ENCODE results near the gene SMURF1.

The SMURF1 gene

DNA sequence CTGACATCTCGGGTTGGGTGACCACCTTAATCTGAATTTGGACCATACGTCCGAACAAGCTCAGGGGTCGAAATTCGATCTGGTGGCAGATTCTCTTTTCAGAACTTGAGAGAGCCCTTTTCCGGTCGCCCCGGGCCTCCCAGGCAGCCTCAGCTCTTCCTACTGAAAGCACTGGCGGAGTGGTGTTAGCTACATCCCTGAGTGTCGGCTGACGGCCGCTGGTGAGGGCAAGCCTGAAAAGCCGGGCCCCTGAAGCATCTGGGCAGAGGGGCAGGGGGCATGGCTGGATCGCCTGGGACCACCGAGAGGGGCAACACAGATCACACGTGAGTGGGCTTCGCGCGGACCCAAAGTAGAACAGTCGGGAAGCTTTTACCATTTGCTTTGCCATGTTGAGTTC is 116.1 kb downstream of the SMURF1 start:
- no peak for DNase-seq

DNA sequence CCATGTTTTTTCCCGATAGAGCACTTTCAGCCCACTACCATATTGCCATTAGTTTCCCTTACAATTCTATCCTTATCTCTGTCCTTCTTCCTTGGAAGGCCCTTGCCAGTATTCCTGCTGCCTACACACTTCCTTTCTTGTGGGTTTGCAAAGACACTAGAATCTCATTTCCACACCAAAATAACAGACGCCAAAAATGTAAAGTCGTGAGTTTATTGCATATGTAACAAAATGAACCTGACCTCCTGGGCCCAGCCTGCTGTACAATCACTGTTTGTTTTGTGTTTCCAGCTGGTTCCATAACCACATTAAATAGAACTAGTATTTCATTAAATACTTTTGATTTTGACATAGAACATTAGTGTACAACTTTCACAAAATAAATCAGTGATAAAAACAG is 116.7 kb downstream of the SMURF1 start:
- DNase-seq: no peak

DNA sequence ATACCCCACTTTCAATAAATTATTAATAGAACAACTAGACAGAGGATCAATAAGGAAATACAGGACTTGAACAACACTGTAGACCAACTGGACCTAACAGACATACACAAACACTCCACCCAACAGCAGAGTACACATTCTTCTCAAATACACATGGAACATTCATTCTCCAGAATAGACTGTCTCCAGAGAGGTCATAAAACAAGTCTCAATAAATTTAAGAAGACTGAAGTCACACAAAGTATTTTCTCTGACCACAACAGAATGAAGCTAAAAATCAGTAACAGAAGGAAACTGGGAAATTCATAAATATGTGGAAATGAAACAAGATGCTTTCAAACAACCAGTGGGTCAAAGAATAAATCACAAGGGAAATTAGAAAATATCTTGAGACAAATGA is 119.8 kb downstream of the SMURF1 start:
- no peak for DNase-seq

DNA sequence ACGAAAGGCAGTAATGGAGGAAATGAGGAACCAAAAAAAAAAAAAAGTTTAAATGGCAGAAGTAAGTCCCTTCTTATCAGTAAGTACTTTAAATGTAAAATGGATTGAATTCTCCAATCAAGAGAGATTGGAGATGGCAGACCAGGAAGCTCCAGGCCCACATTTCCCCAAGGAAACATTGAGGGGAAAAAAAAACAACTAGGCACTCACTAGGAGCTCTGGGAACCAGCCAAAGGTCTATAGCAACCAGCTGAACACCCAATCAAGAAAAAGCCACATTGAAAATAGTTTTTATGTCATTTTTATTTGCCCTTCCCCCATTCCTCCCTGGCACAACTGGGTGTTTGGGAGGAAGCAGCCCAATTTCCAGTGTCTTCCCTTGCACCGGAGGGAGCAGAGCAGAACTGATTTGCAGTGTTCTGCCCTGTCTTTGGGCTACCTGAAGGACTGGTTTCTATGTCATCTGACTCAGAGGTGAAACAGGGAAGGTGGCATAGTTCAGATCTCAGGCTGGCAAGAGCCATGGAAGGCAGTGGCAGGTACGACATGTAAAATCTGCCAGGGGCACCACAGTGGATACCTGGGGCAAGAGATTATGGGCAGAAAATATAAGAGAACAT is 121.9 kb downstream of the SMURF1 start:
- no peak for DNase-seq

DNA sequence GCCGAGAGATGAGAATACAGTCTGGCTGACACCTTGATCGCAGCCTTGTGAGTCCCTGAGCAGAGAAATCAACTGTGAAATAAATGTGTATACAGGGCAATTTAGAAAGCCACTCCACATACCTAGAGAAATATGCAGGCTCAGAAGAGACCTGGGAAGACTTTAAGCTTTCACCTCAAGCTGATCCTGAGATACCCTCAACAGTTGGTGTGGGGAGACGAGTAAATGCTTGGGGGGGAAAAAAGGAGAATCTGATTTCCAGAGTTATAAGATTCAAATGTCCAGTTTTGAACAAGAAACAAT is 123.5 kb downstream of the SMURF1 start:
- no peak for DNase-seq

DNA sequence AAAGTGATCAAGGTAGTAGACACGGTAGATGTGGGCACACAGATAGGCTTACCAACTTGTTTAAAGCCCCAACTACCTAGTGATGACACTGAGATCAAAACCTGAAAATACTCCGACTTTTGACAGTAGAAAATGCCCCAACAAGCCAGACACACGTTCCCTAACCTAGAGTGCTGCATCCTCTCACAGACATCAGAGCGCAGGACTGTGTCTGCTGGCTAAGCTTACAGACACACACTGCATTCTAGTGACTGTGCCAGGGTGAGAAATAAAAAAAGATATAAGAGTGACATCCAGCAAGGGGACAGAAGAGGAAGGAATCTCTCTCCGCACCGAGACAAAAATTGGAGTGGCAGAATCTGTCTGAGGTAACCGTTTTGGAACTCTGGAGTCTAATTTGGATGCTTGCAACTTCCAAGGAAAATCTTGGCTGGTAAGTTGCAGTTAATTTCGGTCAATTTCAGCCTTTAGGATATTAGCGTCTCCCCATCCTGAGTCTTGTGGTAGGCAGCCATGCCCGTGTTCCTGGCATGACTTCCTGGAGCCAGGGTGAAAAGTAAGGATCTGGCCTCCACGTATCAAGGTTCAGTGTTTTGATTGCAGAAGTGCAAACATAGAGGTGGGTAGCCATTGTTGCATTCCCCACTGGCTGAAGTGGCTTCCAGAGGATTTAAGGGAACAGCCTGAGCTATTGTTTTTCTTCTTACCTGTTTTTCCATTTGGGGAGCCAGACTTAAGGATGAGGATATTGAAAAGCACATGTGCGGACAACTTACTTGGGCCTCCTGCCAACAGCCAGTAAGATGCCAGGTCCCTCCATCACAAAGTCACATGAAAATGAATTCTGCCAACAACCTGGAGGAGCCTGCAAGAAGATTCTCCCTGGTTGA is 124.1 kb downstream of the SMURF1 start:
- no peak for DNase-seq

DNA sequence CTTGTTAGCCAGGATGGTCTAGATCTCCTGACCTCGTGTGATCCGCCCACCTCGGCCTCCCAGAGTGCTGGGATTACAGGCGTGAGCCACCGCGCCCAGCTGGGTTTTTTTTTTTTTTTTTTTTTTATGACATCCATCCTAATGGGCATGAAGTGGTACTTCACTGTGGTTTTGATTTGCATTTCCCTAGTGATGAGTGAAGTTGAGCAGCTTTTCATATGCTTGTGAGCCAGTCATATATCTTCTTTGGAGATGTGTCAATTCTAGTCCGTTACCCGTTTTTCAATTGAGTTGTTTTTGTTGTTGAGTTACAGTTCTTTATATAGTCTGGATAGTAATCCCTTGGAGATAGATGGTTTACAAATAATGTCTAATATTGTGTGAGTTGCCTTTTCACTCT is 127.7 kb downstream of the SMURF1 start:
- no peak for DNase-seq

DNA sequence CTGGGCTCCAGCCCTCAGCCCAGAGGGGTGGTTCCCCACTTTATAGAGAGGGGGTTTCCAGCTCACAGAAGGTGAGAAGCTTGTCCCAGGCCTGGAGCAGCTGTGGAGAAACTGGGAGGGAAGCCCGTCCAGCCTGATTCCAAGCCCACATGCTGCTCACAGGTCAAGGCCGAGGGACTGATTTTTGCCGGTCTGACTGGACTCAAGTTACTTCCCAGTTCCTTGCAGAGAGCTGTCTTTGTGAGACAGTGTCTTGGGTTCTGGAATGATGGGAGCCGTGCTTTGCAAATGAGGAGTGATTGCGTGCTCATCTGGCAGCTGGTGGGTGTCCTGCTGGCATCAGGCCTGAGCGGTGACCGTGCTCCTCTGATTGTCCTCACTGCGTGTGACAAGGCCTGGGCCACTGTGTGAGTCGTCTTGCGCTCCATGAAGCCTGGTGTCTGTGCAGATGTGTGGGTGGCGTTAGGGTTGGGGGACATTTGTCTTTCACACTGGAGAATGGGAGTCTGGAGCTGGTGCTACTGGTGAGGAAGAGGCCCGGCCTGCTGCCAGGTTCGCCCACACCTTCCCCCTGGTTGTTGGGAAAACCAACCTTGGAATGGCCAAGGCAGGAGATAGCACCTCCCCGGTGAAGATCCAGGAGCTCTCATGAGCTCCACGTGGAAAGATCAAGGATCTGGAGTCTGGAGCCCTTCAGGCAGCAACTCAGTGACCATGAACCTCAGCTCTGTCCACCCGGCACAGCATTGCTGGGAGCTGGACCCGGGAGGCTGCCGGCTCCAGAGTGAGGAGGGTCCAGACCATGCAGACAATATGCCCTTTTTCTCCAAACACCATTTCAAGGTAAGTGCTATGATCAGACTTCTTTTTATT is 129.6 kb downstream of the SMURF1 start:
- no peak for DNase-seq

DNA sequence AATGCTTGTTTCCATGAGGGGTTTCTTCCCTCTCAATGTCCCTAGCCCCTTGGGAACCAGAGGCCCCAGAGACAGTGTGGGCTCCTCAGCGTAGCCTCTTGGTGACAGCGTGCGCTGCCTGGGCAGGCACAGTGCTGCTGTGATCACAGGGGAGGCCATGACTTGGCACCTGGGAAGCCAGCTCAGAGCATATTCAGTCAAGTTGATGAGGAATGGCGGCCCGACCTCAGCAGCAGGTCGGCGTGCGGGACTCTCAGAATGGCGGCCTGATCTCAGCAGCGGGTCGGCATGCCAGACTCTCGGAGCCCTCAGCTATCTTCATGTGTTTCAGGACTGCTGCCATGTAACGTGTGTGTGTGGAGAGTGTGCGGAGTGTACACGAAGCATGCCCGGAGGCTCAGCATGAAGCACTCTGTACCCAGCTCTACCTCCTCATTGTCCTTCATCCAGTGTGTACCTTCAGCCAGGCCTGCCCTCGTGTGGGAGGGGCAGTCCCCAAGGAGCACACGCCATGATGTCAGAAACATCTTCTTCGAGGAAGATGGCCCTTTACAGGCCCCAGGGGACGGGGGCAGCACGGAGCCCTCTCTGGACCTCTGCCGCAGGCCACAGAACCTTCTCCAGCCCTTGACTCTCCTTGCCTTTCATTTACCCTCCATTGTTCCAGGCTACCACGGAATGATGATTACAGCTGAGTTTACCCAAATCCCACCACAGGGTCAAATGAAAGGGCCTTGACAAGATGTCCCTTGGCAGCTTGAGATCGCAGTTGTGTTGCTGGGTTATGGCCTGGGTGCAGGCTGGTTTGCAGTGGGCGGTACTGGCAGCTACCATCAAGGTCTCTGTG is 130.4 kb downstream of the SMURF1 start:
- DNase-seq: no peak

DNA sequence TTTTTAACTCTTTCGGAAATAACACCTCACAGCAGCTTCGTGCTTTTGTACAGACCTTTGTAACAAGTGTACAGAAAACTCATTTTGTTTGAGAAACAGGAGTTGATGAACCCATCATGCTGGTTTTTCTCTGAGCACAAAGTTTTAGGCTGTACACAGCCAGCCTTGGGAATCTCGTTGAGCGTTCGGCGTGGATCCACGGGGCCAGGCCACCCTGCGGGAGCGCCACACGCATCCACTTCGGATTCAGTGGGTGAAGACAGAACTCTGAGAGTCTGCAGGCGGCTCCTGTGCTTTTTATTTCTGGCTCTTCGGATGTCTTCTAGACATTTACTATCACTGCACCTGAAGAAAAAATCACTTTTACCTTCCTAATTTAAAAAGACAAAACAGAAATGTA is 131.2 kb downstream of the SMURF1 start:
- no peak for DNase-seq

DNA sequence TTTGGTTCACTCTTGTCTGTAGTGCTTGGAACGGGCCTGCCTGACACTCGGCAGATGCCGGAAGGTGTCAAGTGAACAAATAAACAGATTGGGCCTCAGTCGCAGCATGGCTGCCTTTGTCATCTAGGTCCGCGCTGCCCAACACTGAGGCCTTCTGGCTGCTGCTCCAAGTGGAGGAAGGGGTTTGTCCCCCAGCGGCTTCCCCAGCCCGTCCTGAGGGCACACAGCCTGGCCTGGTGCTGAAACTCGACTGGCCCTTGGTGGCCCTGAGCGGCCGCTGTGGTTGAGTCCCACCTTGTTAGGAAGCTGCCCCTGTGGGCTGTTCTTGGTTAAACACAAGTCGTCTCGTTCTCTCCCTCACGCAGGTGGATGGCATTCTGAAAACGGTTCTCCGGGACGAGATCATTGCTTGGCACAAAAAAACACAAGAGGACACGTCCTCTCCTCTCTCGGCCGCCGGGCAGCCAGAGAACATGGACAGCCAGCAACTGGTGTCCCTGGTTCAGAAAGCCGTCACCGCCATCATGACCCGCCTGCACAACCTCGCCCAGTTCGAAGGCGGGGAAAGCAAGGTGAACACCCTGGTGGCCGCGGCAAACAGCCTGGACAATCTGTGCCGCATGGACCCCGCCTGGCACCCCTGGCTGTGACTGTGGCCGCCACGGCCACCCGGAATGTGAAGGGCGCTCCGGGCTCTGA is 132.1 kb downstream of the SMURF1 start:
- DNase-seq: no peak

DNA sequence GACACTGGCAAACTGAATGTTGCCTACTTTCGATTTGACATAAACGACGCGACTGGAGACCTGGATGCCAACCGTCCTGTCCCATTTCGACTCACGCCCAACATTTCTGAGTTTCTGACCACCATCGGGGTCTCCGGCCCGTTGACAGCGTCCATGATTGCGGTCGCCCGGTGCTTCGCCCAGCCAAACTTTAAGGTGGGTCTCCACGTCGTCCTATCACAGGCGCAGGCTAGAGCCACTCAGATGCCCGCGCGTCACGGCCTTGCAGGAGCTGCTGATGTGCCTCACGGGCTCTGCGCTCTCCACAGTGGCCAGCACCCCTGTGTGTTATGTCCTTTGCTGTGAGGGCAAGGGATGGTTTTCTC is 132.6 kb downstream of the SMURF1 start:
- DNase-seq: no peak

DNA sequence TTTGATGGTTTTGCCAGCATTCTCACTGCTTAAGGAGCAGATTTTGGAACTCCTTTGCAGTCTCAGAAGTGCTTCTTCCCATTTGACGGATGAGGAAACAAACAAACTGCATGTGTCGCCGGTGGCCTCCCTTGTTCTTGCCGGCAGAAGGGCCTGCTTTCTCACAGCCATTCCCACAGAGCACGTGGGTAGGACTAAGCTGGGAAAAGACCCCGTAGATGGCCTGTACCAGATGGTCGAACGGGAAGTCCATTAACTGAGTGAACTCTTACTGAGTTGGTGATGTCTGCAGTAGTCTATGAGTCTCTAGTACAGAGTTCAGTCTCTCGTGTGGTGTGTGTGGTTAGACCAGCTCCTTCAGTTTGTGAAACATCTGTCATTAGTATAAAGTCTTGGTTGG is 133.6 kb downstream of the SMURF1 start:
- DNase-seq: no peak

DNA sequence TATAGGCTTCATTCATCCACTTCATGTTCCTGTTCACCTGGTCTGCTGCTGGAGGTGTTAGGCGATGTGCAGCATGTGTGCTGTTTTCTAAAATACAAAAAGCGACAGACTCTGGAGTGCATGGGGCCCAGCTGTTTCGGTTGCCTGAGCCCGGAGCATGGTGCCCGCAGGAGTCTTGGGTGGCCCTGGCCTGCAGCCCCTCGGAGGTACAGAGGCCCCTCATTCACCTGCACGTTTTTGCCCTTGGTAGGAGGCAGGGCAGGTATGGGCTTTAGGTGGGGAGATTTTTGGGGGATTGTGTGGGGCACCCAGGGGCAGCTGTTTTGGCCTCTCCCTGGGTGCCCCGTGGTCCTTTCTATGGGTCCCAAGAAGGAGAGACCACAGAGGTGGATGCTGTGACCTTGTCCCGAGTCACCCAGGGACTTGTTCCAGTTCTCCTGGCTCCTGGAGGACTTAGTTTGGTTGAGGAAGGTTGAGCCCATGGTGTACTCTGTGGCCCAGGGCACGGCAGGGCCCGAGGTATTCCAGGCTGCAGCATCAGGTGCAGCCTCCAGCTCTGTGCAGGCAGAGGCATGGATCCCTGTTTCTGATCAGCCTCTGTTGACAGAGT is 134.9 kb downstream of the SMURF1 start:
- no peak for DNase-seq

DNA sequence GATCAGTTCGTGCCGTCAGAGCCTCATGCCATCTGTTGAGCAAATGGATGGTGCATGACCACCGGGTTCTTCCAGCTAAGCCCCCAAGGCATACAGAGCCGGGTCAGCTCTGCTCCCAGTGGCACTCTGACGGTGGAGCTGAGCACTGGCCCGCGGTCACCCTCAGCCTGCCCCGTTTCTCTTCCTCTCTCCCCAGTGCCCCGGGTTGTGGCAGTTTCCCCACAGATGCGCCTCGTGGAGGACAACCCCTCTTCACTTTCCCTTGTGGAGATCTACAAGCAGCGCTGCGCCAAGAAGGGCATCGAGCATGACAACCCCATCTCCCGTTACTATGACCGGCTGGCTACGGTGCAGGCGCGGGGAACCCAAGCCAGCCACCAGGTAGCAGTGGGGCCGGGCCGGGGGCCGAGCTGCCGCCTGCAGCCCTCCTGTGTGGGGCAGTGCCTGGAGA is 135.7 kb downstream of the SMURF1 start:
- no peak for DNase-seq

DNA sequence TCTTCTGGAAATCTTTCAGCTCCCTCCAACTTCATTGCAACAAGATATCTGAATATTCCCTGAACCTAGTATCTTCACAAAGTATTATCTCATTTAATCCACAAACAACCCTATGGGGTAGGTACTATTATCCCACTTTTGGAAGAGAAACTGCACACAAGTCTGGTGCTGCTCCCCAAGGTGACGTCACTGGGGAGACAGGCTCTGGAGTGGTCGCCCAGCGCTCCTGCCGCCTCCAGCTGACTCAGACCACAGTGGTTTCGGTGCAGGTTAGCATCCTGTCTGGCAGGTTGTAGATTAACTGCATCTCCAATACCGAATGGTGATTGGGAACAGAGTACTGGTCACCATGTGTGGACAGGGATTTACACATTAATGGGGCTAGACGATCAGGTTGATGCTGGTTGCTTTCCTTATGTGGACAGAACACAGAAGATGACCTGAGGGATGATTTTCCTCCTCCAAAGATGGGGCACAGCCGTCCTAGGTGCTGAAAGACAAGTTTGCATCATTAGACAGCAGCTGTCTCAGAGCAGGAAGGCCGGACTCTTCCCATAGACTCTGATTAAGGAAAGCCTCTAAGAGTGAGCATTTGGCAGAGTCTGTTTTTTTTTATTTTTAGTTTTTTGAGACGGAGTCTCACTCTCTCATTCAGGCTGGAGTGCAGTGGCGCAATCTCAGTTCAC is 137.0 kb downstream of the SMURF1 start:
- DNase-seq: no peak

DNA sequence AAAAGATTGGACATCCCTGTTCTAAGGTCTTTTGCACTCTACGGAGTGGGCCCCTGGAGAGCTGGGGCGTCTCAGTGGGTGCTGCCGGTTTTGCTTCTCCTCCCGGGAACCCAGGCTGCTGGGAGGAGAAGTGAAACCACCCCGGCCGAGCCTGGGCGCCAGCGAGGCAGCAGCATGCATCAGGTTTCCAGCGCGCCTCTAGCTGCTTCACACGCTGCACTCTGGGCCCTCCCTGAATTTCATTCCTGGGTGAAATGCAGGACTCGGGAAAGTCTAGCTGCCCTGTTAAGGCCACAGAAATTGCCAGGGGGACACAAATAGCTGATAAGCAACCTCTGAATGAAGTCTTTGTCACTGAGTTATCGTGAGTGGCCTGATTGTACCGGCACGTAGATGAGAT is 138.1 kb downstream of the SMURF1 start:
- DNase-seq: no peak

DNA sequence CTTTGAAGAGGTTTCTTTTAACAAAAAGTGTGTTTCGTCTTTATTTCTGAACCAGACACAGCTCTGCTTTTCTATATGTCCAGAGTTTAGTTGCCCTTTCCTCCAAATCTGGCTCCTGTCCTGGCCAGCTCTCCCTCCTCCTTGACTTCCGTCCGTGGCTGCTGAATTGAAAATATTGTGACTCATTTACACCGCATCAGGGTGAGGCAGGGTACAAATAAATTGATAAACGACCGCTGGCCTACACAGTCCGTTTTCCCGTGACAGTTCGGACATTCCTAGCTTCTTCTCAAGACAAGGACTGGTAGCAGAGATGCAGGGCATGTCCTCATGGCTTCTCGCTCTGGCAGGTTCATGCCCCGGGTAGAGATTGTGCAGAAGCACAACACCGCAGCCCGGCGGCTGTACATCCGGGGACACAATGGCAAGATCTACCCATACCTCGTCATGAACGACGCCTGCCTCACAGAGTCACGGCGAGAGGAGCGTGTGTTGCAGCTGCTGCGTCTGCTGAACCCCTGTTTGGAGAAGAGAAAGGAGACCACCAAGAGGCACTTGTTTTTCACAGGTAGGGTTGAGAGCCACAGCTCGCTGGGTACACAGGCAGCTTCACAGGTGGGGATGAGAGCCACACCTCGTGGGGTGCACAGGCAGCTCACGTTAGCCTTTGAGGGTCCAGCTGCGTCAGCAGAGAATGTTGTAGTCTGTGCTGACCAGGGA is 139.0 kb downstream of the SMURF1 start:
- DNase-seq: no peak

DNA sequence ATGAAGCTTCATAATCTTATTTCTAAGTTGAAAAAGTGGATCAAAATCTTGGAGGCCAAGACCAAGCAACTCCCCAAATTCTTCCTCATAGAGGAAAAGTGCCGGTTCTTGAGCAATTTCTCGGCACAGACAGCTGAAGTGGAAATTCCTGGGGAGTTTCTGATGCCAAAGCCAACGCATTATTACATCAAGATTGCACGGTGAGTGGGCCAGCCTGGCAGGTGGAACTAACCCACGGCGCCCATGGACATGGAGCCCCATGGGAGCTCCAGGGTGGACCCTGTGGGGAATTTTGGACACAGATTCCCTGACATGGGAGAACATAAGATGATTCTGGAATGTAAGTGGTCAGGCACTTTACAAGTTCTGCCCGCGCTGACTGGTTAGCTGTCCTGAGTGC is 139.7 kb downstream of the SMURF1 start:
- DNase-seq: no peak

DNA sequence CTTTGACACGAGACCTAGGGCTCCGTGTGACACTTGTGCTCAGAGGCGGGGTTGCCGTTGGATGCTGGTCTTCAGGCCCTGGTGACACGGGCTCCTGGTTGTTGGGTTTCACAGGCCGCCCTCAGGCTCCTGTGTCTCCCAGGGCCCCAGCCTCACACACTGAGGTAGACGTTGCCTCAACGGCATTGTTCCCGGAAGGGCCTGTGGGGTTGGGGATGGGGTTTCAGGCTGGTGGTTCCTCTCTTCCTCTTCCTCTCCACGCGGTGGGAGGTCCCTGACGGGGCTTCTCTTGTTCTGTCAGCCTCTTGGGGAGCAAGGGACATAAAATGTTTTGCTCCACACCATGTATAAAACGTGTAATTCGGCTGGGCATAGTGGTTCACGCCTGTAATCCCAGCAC is 140.5 kb downstream of the SMURF1 start:
- no peak for DNase-seq

DNA sequence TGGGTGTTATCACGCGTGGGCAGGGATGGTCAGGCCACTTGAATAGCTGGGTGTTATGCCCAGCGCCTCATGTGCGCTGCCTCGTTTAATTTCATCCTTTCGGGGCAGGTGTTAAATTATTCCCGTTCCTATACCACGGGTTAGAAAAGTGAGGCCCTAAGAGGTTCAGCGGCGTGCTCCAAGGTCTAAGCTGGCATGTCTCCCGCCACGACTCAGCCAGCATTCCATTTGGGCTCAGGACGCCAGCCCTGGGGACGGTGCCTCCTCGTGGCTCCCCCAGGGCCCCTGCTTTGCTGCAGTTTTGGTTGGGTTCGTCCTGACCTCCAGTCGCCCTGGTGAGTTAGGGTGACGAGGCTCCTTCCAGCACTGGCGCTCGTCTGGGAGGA is 141.1 kb downstream of the SMURF1 start:
- DNase-seq: no peak

All from GOT3 (cell line).